HepG2 (cell line): ENCODE data around the gene STX4. TPM values are rescaled to one million over a fixed set of nuclear protein-coding genes. Genes with fewer than 3 reads are reported as not detected.
A peak's percentile ranks its signal among the peaks of the same experiment; 100 is the strongest.

Experiments
- AGO1 ChIP-seq: fragments of 200-400 bp; formaldehyde crosslinking; IDR thresholded peaks from 2 replicates; pipeline ENCODE4 v1.6.1; 2017; ENCODE audit warnings: mild to moderate bottlenecking, low read depth, low read length, moderate library complexity; ENCODE audit not compliant: poor library complexity, severe bottlenecking
- AGO2 ChIP-seq: fragments of 200-400 bp; formaldehyde crosslinking; optimal IDR thresholded peaks from 2 replicates; pipeline ENCODE3; 2017; ENCODE audit warnings: mild to moderate bottlenecking, low read depth, low read length, moderate library complexity
- MEIS1 ChIP-seq: sonication (generic); formaldehyde crosslinking; IDR thresholded peaks from 2 replicates; pipeline ENCODE4 v1.9.0; 2021; ENCODE audit warnings: mild to moderate bottlenecking, missing genetic modification reagents, moderate library complexity, borderline replicate concordance
- NONO ChIP-seq, 2 experiments: fragments of 450-650 bp in 1 of 2; sonication (generic) in 1 of 2; formaldehyde crosslinking in 1 of 2; IDR thresholded peaks in 1 of 2; conservative IDR thresholded peaks in 1 of 2; 2 replicates each; pipeline versions ENCODE4 v1.6.1 to v1.8.0; 2017 to 2022; ENCODE audit warnings: mild to moderate bottlenecking in 1 of 2, missing genetic modification reagents in 1 of 2, moderate library complexity in 1 of 2
- PTBP1 ChIP-seq: fragments of 200-400 bp; formaldehyde crosslinking; IDR thresholded peaks from 2 replicates; pipeline ENCODE4 v1.6.1; 2018; ENCODE audit warnings: low read length, low read depth; ENCODE audit not compliant: poor library complexity, severe bottlenecking
- RBFOX2 ChIP-seq: fragments of 200-400 bp; formaldehyde crosslinking; IDR thresholded peaks from 2 replicates; pipeline ENCODE4 v1.6.1; 2017; ENCODE audit warnings: low read depth, mild to moderate bottlenecking, low read length
- RBM22 ChIP-seq: fragments of 200-400 bp; formaldehyde crosslinking; optimal IDR thresholded peaks from 2 replicates; pipeline ENCODE3; 2017; ENCODE audit warnings: mild to moderate bottlenecking, low read length, moderate library complexity
- ZKSCAN8 ChIP-seq: IDR thresholded peaks from 2 replicates; pipeline ENCODE4 v1.6.1; 2016; ENCODE audit warnings: borderline replicate concordance, missing genetic modification reagents, missing compliant biosample characterization
- ZMYM4 ChIP-seq: sonication (generic); formaldehyde crosslinking; IDR thresholded peaks from 2 replicates; pipeline ENCODE4 v1.8.1; 2023; ENCODE audit warnings: mild to moderate bottlenecking, missing genetic modification reagents
- ZNF260 ChIP-seq: sonication (generic); formaldehyde crosslinking; IDR thresholded peaks from 2 replicates; pipeline ENCODE4 v1.4.0; 2020; ENCODE audit warnings: missing genetic modification reagents, low read depth, mild to moderate bottlenecking, borderline replicate concordance
- ZNF326 ChIP-seq: sonication (generic); formaldehyde crosslinking; IDR thresholded peaks from 2 replicates; pipeline ENCODE4 v1.4.0; 2020; ENCODE audit warnings: missing genetic modification reagents, borderline replicate concordance
- polyA plus RNA-seq, 8 experiments: library from polyadenylated mRNA; depleted of rRNA in 3 of 8; stranded (reverse) in 7 of 8; unstranded in 1 of 8; fragments of >200 nt; fragmentation: Illumina TruSeq in 4 of 8; extraction: Trizol in 4 of 8; gene quantifications; 2 replicates each; pipeline versions ENCODE4 v1.2.1 to v1.2.3, GENCODE V29; 2011 to 2016; ENCODE audit warnings: low read depth in 4 of 8, missing spikeins in 1 of 8, mixed read lengths in 1 of 8; ENCODE audit not compliant: insufficient read depth in 1 of 8
- total RNA-seq, 5 experiments: library from RNA; depleted of rRNA; stranded (reverse); fragments of >200 nt; fragmentation: Illumina TruSeq; extraction: Trizol; gene quantifications; 2 replicates each; pipeline ENCODE4 v1.2.3, GENCODE V29; 2016; ENCODE audit warnings: low read depth in 1 of 5
- TF ChIP-seq, protein P1 (sequence below): IDR thresholded peaks from 2 replicates; pipeline ENCODE4 v1.6.1; 2016; ENCODE audit warnings: control low read depth
- TF ChIP-seq, protein P2 (sequence below), 2 experiments: fragments of 450-650 bp in 1 of 2; sonication (generic) in 1 of 2; formaldehyde crosslinking; IDR thresholded peaks; 2 replicates each; pipeline versions ENCODE4 v1.5.0 to v1.8.0; 2020 to 2022; ENCODE audit warnings: mild to moderate bottlenecking in 1 of 2, missing genetic modification reagents in 1 of 2
- TF ChIP-seq, protein P3 (sequence below): fragments of 450-650 bp; IDR thresholded peaks from 2 replicates; pipeline ENCODE4 v1.6.1; 2017; ENCODE audit warnings: mild to moderate bottlenecking
- TF ChIP-seq, protein P4 (sequence below): IDR thresholded peaks from 2 replicates; pipeline ENCODE4 v1.6.1; 2016
- TF ChIP-seq, protein P5 (sequence below): IDR thresholded peaks from 2 replicates; pipeline ENCODE4 v1.6.1; 2018; ENCODE audit warnings: missing genetic modification reagents, mild to moderate bottlenecking, missing compliant biosample characterization
- TF ChIP-seq, protein P6 (sequence below): sonication (generic); formaldehyde crosslinking; conservative IDR thresholded peaks from 2 replicates; pipeline ENCODE4 v1.8.1; 2023; ENCODE audit warnings: missing genetic modification reagents

Gene STX4
- total and polyA plus RNA-seq, 2 of the 13 experiments (the other 11 are each of a cell fraction or from before 2014, with no cell fraction given) = 29.2 to 34.6 TPM

DNA sequence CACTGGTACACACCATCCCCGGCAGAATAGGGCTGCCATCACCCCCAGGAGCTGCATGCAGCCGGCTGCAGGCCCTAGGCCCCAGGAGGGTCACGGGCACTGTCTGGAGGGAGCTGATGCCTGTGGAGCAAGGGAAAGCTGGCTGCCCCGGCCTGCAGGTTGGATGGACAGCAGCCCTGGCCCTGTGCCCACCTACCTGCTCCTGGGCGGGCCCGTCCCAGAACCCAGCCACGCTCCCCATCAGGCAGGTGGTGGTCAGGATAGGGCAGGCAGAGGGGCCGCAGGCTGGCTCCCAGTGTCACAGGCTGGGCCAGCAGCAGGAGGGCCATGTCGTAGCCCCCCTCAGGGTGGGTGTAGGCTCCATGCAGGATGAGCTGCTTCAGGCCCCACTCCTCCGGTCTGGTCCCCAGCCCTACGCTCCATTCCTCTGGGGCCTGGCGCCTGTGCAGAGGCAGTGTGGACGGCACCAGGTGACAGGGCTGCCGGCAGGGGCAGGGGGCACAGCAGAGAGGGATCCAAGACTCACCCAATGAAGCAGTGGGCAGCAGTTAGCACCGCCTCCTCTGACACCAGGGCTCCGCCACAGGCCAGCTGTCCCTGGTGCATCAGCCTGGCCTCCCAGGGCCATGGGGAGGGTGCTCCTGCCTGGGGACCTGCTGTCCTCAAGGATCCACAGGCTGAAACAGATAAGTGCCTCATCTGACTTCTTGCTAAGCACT lies 51.4 kb downstream of the STX4 start (continued):
- TF ChIP-seq MEIS1 (CRISPR knock-in tag) (no peak), RBM22 (peak; percentile 37), ZMYM4 (CRISPR knock-in tag) (no peak), AGO1 (peak; percentile 80), ZNF260 (CRISPR knock-in tag) (no peak), NONO (IDR thresholded peaks at IDR 0.05) (no peak), NONO (CRISPR knock-in tag; conservative IDR thresholded peaks at IDR 0.05) (0 out of 2 replicates have a peak, but pooled peaks have one; percentile 17), PTBP1 (no peak), ZKSCAN8 (CRISPR knock-in tag) (no peak), ZNF326 (CRISPR knock-in tag) (0 out of 2 replicates have a peak, but pooled peaks have one; percentile 57), RBFOX2 (peak; percentile 72), AGO2 (peak; percentile 94)
- TF ChIP-seq, protein P1, sequence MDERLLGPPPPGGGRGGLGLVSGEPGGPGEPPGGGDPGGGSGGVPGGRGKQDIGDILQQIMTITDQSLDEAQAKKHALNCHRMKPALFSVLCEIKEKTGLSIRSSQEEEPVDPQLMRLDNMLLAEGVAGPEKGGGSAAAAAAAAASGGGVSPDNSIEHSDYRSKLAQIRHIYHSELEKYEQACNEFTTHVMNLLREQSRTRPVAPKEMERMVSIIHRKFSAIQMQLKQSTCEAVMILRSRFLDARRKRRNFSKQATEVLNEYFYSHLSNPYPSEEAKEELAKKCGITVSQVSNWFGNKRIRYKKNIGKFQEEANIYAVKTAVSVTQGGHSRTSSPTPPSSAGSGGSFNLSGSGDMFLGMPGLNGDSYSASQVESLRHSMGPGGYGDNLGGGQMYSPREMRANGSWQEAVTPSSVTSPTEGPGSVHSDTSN (CRISPR knock-in tag) = no peak
- TF ChIP-seq, protein P2, sequence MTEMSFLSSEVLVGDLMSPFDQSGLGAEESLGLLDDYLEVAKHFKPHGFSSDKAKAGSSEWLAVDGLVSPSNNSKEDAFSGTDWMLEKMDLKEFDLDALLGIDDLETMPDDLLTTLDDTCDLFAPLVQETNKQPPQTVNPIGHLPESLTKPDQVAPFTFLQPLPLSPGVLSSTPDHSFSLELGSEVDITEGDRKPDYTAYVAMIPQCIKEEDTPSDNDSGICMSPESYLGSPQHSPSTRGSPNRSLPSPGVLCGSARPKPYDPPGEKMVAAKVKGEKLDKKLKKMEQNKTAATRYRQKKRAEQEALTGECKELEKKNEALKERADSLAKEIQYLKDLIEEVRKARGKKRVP (CRISPR knock-in tag; IDR thresholded peaks at IDR 0.05) = no peak
- TF ChIP-seq, protein P3, sequence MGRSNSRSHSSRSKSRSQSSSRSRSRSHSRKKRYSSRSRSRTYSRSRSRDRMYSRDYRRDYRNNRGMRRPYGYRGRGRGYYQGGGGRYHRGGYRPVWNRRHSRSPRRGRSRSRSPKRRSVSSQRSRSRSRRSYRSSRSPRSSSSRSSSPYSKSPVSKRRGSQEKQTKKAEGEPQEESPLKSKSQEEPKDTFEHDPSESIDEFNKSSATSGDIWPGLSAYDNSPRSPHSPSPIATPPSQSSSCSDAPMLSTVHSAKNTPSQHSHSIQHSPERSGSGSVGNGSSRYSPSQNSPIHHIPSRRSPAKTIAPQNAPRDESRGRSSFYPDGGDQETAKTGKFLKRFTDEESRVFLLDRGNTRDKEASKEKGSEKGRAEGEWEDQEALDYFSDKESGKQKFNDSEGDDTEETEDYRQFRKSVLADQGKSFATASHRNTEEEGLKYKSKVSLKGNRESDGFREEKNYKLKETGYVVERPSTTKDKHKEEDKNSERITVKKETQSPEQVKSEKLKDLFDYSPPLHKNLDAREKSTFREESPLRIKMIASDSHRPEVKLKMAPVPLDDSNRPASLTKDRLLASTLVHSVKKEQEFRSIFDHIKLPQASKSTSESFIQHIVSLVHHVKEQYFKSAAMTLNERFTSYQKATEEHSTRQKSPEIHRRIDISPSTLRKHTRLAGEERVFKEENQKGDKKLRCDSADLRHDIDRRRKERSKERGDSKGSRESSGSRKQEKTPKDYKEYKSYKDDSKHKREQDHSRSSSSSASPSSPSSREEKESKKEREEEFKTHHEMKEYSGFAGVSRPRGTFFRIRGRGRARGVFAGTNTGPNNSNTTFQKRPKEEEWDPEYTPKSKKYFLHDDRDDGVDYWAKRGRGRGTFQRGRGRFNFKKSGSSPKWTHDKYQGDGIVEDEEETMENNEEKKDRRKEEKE = no peak
- TF ChIP-seq, protein P4, sequence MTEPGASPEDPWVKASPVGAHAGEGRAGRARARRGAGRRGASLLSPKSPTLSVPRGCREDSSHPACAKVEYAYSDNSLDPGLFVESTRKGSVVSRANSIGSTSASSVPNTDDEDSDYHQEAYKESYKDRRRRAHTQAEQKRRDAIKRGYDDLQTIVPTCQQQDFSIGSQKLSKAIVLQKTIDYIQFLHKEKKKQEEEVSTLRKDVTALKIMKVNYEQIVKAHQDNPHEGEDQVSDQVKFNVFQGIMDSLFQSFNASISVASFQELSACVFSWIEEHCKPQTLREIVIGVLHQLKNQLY = no peak
- TF ChIP-seq, protein P5, sequence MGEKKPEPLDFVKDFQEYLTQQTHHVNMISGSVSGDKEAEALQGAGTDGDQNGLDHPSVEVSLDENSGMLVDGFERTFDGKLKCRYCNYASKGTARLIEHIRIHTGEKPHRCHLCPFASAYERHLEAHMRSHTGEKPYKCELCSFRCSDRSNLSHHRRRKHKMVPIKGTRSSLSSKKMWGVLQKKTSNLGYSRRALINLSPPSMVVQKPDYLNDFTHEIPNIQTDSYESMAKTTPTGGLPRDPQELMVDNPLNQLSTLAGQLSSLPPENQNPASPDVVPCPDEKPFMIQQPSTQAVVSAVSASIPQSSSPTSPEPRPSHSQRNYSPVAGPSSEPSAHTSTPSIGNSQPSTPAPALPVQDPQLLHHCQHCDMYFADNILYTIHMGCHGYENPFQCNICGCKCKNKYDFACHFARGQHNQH = no peak
- TF ChIP-seq, protein P6, sequence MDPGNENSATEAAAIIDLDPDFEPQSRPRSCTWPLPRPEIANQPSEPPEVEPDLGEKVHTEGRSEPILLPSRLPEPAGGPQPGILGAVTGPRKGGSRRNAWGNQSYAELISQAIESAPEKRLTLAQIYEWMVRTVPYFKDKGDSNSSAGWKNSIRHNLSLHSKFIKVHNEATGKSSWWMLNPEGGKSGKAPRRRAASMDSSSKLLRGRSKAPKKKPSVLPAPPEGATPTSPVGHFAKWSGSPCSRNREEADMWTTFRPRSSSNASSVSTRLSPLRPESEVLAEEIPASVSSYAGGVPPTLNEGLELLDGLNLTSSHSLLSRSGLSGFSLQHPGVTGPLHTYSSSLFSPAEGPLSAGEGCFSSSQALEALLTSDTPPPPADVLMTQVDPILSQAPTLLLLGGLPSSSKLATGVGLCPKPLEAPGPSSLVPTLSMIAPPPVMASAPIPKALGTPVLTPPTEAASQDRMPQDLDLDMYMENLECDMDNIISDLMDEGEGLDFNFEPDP = 0 out of 2 replicates have a peak, but pooled peaks have one; percentile 32
